Endothelial cell of umbilical vein (primary cell): ENCODE results near the gene SLA2. TPM values are rescaled to one million over a fixed set of nuclear protein-coding genes. Genes with fewer than 3 reads are reported as not detected.

ENCODE experiments used
- BruUV-seq: library from RNA; stranded (reverse); fragments of 400-500 nt; replicated peaks from 2 replicates; lab custom pipeline; 2021; lab: Mats Ljungman, UMichigan
- CTCF ChIA-PET: fragments of 300-600, 350-600 bp; sonication (Branson Sonifier 250); formaldehyde crosslinking; loops from one replicate; lab custom pipeline; 2021; ENCODE audit warnings: antibody characterized with exemption, inconsistent platforms; lab: Charles Lee
- POLR2A ChIA-PET: fragments of 300-600, 350-600 bp; sonication (Branson Sonifier 250); formaldehyde crosslinking; loops from one replicate; lab custom pipeline; 2021; ENCODE audit warnings: antibody characterized with exemption, inconsistent platforms; lab: Charles Lee
- DNase-seq: peaks from one replicate; pipeline ENCODE4 v3.0.0-alpha.2; 2011; ENCODE audit warnings: low read depth, low spot score
- FAIRE-seq: peaks from 2 replicates; lab custom pipeline; 2011; peaks lifted over from hg19 to GRCh38; lab: Jason Lieb, UNC
- H2AFZ ChIP-seq: 2 replicates; pipeline ENCODE4 v1.6.0; 2012; ENCODE audit warnings: low read depth, low read length, control low read depth, inconsistent platforms
- H3K27ac ChIP-seq: 2 replicates; pipeline ENCODE4 v1.5.1; 2011; ENCODE audit warnings: low read depth, mild to moderate bottlenecking, control low read depth, low read length, moderate library complexity; ENCODE audit not compliant: insufficient read depth
- H3K27me3 ChIP-seq, 2 experiments: 2 replicates each; pipeline versions ENCODE4 v1.6.0 to v1.6.1; 2011; ENCODE audit warnings: low read length in 2 of 2, mixed read lengths in 1 of 2; ENCODE audit not compliant: control insufficient read depth in 2 of 2, insufficient read depth in 2 of 2
- H3K36me3 ChIP-seq, 2 experiments: 2 replicates in 1 of 2; 3 replicates in 1 of 2; pipeline ENCODE4 v1.5.1; 2011; ENCODE audit warnings: low read length in 2 of 2, mild to moderate bottlenecking in 1 of 2, moderate library complexity in 1 of 2; ENCODE audit not compliant: control insufficient read depth in 2 of 2, insufficient read depth in 2 of 2; ENCODE audit errors: extremely low read depth in 1 of 2
- H3K4me1 ChIP-seq: 3 replicates; pipeline ENCODE4 v1.5.1; 2011; ENCODE audit warnings: mild to moderate bottlenecking, low read length; ENCODE audit not compliant: control insufficient read depth, insufficient read depth; ENCODE audit errors: extremely low read depth
- H3K4me2 ChIP-seq: 2 replicates; pipeline ENCODE4 v1.6.1; 2011; ENCODE audit warnings: low read length, control low read depth, mixed read lengths; ENCODE audit not compliant: insufficient read depth
- H3K4me3 ChIP-seq, 3 experiments: fragments of 200-600 bp in 1 of 3; sonication (generic), shearing (Covaris generic) in 1 of 3; replicated peaks in 1 of 3; 2 replicates each; pipeline ENCODE4 v1.5.1; 2011 to 2016; ENCODE audit warnings: control low read depth in 3 of 3, low read length in 3 of 3, mild to moderate bottlenecking in 2 of 3, inconsistent platforms in 1 of 3, low read depth in 1 of 3, moderate library complexity in 1 of 3; ENCODE audit not compliant: insufficient read depth in 1 of 3
- H3K79me2 ChIP-seq: 2 replicates; pipeline ENCODE4 v1.6.0; 2012; ENCODE audit warnings: low read length, inconsistent platforms; ENCODE audit not compliant: control insufficient read depth, insufficient read depth
- H3K9ac ChIP-seq: replicated peaks from 2 replicates; pipeline ENCODE3; 2011; ENCODE audit warnings: low read length, control low read depth; ENCODE audit not compliant: insufficient read depth; ENCODE audit errors: extremely low read depth
- H3K9me1 ChIP-seq: replicated peaks from 3 replicates; pipeline ENCODE4 v1.6.0; 2011; ENCODE audit warnings: mild to moderate bottlenecking, low read length; ENCODE audit not compliant: control insufficient read depth, insufficient read depth; ENCODE audit errors: extremely low read depth
- H3K9me3 ChIP-seq: replicated peaks from 2 replicates; pipeline ENCODE4 v1.5.1; 2012; ENCODE audit warnings: low read length, inconsistent platforms; ENCODE audit not compliant: control insufficient read depth, insufficient read depth
- H4K20me1 ChIP-seq: replicated peaks from 2 replicates; pipeline ENCODE3; 2011; ENCODE audit warnings: mild to moderate bottlenecking, low read length; ENCODE audit not compliant: control insufficient read depth, insufficient read depth; ENCODE audit errors: extremely low read depth
- EZH2 ChIP-seq: IDR thresholded peaks from 2 replicates; pipeline ENCODE4 v1.6.1; 2012; ENCODE audit warnings: borderline replicate concordance, low read depth, mild to moderate bottlenecking, moderate library complexity, low read length, inconsistent platforms; ENCODE audit not compliant: severe bottlenecking
- FOS ChIP-seq: IDR thresholded peaks from 2 replicates; pipeline ENCODE4 v1.6.1; 2011; ENCODE audit warnings: mild to moderate bottlenecking, low read length, moderate library complexity, borderline replicate concordance; ENCODE audit not compliant: insufficient read depth
- GATA2 ChIP-seq: IDR thresholded peaks from 2 replicates; pipeline ENCODE4 v1.7.0; 2011; ENCODE audit warnings: low read depth, mild to moderate bottlenecking, moderate library complexity, mixed read lengths, low read length; ENCODE audit not compliant: insufficient read length, insufficient read depth
- JUN ChIP-seq: IDR thresholded peaks from 2 replicates; pipeline ENCODE4 v1.6.1; 2011; ENCODE audit warnings: borderline replicate concordance, low read depth; ENCODE audit not compliant: insufficient read length, insufficient read depth
- MYC ChIP-seq: IDR thresholded peaks from one replicate; pipeline ENCODE4 v1.6.1; 2011; ENCODE audit warnings: mild to moderate bottlenecking, low read depth, low read length
- POLR2A ChIP-seq: IDR thresholded peaks from 2 replicates; pipeline ENCODE4 v1.6.1; 2012; ENCODE audit warnings: low read depth, mild to moderate bottlenecking, control low read depth, low read length
- POLR2AphosphoS5 ChIP-seq: IDR thresholded peaks from 2 replicates; pipeline ENCODE4 v1.6.1; 2012; ENCODE audit warnings: low read depth, mild to moderate bottlenecking, control low read depth, low read length, moderate library complexity; ENCODE audit not compliant: insufficient read depth
- dilution Hi-C: fragments of 300-500 bp; cut with MboI; formaldehyde crosslinking; loops from one replicate; pipeline ENCODE4 v1.15.0; 2019; ENCODE audit warnings: low sequenced_read_pairs; ENCODE audit not compliant: extremely low pct_ligation_motif_present
- intact Hi-C: fragments of 100-400 bp; cut with micrococcal nuclease; formaldehyde crosslinking; loops from one replicate; pipeline ENCODE4 v1.10.0; 2022
- polyA plus RNA-seq, 4 experiments: library from polyadenylated mRNA; depleted of rRNA in 3 of 4; stranded (reverse) in 3 of 4; unstranded in 1 of 4; fragments of >200 nt; gene quantifications; 2 replicates each; pipeline versions ENCODE4 v1.2.1 to v1.2.3, GENCODE V29; 2011 to 2012; ENCODE audit warnings: missing spikeins in 1 of 4
- total RNA-seq: library from RNA; stranded (reverse); gene quantifications from 2 replicates; pipeline ENCODE4 v1.2.3, GENCODE V29; 2021
- TF ChIP-seq, protein P1 (sequence below): IDR thresholded peaks from 2 replicates; pipeline ENCODE4 v1.6.1; 2011; ENCODE audit not compliant: insufficient read depth, insufficient read length
- TF ChIP-seq, protein P2 (sequence below), 2 donors: IDR thresholded peaks; 1 replicate in 1 of 2; 2 replicates in 1 of 2; pipeline ENCODE4 v1.5.1; 2011; ENCODE audit warnings: low read length in 2 of 2, mild to moderate bottlenecking in 2 of 2, moderate library complexity in 2 of 2, control low read depth in 1 of 2, inconsistent platforms in 1 of 2, low read depth in 1 of 2; ENCODE audit not compliant: insufficient read depth in 1 of 2; ENCODE audit errors: extremely low read depth in 1 of 2

SLA2 gene
- total and polyA plus RNA-seq, 2 donors (not counting 3 experiments of a cell fraction or from before 2014, with no cell fraction given) = not detected

DNA sequence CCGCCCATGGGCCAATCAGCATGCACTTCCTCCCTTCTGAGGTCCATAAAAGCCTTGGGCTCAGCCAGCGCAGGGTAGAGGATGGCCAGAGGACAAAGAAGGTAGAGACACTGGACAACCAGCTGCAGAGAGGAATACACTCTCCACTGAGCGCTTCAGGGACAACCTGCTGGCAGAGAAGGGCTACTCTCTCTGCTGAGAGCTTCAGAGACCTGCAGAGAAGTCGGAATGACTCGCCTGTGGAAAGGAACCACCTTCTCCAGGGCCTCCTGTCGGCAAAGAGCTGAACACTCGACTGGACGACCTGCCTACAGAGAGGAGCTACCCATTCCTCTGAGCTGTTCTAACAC is 31.4 kb upstream of the SLA2 start:
- Histone ChIP-seq H3K4me2 (no peak overlapping the region), H3K4me3 (no peak overlapping the region), H3K9me3 (no peaks in the 10 kb centered on the region), H3K9me1 (no peaks in the 10 kb centered on the region), H2AFZ (no peak overlapping the region), H3K36me3 (no peaks in the 10 kb centered on the region), H3K4me1 (no peaks in the 10 kb centered on the region), H4K20me1 (no peaks in the 10 kb centered on the region), H3K27me3 (no peaks in the 10 kb centered on the region), H3K27ac (no peak overlapping the region), H3K79me2 (no peaks in the 10 kb centered on the region), H3K9ac (no peak overlapping the region)
- intact Hi-C loops = loop anchor here (10.0 kb wide), 1 partner anchor 897 kb away; no protein-coding TSS in a partner anchor
- dilution Hi-C loops = no loop called here
- TF ChIP-seq POLR2A (no peak), POLR2AphosphoS5 (no peak), FOS (no peak), GATA2 (no peak), JUN (no peak), EZH2 (no peak), MYC (no peak)
- TF ChIP-seq, protein P1, sequence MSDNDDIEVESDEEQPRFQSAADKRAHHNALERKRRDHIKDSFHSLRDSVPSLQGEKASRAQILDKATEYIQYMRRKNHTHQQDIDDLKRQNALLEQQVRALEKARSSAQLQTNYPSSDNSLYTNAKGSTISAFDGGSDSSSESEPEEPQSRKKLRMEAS = no peak
- TF ChIP-seq, protein P2, sequence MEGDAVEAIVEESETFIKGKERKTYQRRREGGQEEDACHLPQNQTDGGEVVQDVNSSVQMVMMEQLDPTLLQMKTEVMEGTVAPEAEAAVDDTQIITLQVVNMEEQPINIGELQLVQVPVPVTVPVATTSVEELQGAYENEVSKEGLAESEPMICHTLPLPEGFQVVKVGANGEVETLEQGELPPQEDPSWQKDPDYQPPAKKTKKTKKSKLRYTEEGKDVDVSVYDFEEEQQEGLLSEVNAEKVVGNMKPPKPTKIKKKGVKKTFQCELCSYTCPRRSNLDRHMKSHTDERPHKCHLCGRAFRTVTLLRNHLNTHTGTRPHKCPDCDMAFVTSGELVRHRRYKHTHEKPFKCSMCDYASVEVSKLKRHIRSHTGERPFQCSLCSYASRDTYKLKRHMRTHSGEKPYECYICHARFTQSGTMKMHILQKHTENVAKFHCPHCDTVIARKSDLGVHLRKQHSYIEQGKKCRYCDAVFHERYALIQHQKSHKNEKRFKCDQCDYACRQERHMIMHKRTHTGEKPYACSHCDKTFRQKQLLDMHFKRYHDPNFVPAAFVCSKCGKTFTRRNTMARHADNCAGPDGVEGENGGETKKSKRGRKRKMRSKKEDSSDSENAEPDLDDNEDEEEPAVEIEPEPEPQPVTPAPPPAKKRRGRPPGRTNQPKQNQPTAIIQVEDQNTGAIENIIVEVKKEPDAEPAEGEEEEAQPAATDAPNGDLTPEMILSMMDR (IDR thresholded peaks at IDR 0.05; ENCODE audit: extremely low read depth in 1 of 2, insufficient read depth in 1 of 2, low read depth in 1 of 2, low read length in 2 of 2) = no peak
- ChIA-PET CTCF (interaction anchor here (1.4 kb wide), 1 partner anchor 11 kb away, joined by 4 read pairs; no protein-coding TSS in a partner anchor), POLR2A (no interaction called here)
- BruUV-seq = no TSS peak
- FAIRE-seq = no peak
- no peak for DNase-seq
